HG03097 (cell line): ENCODE results near the gene DCAF11.

Experiments used
- ATAC-seq: cut with Tn5 transposase; IDR thresholded peaks from one replicate; pipeline ENCODE4 v1.9.1; 2021; ENCODE audit not compliant: unreplicated experiment, low FRiP score

DCAF11 gene

GRCh38 chr14:24116128-24116814 is 1.7 kb downstream of the DCAF11 start:
- ATAC-seq, result no peak

DNA sequence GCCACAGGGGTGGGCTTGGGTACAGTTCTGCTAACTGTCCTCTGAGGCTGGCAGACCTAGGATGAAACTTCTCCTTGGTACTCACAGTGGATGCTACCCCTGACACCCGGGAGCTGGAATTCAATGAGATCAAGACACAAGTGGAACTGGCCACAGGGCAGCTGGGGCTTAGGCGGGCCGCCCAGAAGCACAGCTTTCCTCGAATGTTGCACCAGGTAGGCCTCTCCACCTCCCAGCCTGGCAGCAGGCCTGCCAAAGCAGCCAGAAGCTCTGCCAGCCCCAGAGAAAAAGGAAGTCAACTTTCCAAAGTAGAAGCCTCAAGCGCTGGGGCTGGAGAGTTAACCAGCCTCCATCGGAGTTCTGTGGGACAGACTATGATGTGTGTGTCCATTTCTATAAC is 2.6 kb downstream of the DCAF11 start:
- ATAC-seq, result no peak

- ATAC-seq, result no peak
Observed at GRCh38 chr14:24119691-24120090, 5.1 kb downstream of the DCAF11 start.

- no peak for ATAC-seq
Observed at GRCh38 chr14:24121210-24121609, 6.6 kb downstream of the DCAF11 start.

GRCh38 chr14:24122416-24122815 is 7.8 kb downstream of the DCAF11 start:
- ATAC-seq, result no peak

DNA sequence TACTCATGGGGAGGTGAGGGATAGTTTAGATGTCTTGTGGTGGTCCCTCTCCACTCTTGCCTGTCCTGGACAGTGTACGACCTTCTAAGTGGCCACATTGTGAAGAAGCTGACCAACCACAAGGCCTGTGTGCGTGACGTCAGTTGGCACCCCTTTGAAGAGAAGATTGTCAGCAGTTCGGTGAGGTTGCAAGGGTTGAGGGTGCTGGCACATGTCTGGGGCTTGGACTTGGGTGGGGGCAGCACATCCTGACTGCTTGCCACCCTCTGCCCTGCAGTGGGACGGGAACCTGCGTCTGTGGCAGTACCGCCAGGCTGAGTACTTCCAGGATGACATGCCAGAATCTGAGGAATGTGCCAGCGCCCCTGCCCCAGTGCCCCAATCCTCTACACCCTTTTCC is 8.3 kb downstream of the DCAF11 start:
- ATAC-seq, result no peak

GRCh38 chr14:24123424-24124417 is 9.1 kb downstream of the DCAF11 start:
- no peak for ATAC-seq

GRCh38 chr14:24126939-24127338 is 12.4 kb downstream of the DCAF11 start:
- ATAC-seq, result no peak

DNA sequence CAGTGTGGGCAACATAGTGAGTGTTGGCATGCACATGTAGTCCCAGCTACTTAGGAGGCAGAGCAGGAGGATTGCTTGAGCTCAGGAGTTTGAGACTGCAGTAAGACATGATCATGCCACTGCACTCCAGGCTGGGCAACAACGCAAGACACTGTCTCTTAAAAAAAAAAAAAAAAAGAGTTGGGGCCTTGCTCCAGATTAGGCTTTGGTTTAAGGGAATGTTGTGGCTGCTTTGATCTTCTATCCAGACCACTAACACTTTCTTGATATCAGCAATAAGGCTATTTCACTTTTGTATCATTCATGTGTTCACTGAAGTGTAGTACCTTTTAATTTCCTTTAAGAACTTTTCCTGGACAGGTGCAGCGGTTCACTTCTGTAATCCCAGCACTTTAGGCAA is 13.1 kb downstream of the DCAF11 start:
- no peak for ATAC-seq

DNA sequence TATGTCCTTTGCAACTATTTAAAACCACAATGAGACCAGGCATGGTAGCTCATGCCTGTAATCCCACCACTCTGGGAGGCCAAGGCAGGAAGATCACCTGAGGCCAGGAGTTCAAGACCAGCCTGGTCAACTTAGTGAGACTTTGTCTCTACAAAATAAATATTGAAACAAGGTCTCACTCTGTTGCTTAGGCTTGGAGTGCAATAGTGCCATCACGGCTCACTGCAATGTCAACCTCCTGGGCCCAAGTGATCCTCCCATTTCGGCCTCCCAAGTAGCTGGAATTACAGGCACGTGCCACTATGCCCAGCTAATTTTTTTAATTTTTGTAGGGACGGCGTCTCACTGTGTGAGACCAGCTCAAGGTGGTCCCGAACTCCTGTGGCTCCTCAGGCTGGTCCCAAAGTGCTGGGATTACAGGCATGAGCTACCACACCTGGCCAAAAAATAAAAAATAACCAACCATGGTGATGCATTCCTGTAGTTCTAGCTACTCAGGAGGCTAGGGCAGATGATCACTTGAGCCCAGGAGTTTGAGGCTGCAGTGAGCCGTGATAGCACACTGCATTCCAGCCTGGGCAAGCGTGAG is 14.9 kb downstream of the DCAF11 start:
- ATAC-seq, result no peak

- ATAC-seq, result no peak
Observed at GRCh38 chr14:24130380-24130716, 15.8 kb downstream of the DCAF11 start, which contains the start of gene FITM1. FITM1 (plus strand) TSS chr14:24130659; CDS start chr14:24131564, 905 bp downstream.

GRCh38 chr14:24130717-24131548 is 16.4 kb downstream of the DCAF11 start:
- ATAC-seq, result no peak

GRCh38 chr14:24131549-24131966 is 17.0 kb downstream of the DCAF11 start:
- ATAC-seq, result no peak

- no peak for ATAC-seq
Observed at GRCh38 chr14:24132061-24132685, 17.6 kb downstream of the DCAF11 start.

DNA sequence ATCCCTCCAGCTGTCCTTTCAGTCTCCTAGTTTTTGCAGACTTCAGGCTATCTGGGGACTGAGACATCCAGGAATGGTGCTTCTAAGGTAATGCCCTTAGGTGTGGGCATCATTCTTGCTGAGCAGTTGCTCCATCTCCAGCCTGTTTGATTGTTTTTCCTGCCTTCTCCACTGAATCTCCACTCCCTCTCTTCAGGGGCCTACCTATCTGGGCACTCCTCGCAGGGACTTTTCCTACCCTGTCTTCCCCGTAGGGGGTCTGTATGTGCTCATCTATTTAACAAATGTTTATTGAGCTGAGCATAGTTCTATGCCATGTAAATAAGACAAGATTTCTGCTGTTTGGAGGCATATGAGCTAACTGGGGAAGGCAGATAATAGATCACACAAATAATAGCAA is 18.4 kb downstream of the DCAF11 start:
- no peak for ATAC-seq

- ATAC-seq, result no peak
Observed at GRCh38 chr14:24133735-24134134, 19.2 kb downstream of the DCAF11 start.

DNA sequence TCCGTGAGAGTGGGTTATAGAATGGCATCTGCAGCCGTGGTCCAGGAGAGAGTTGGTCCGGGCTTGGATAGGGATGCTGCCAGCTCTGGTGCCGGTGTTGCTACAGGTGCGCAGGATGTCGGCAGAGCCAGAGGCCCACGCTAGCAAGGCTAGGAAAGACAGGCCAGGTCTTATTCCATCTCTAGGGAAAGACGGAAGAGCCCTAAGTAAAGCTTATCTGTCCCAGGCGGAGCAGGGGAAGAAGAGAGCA is 20.9 kb downstream of the DCAF11 start:
- peak; percentile 9 for ATAC-seq

- peak; percentile 74 for ATAC-seq
Observed at GRCh38 chr14:24135834-24136683, 21.5 kb downstream of the DCAF11 start, which contains the start of gene PSME1. PSME1 (plus strand) TSS chr14:24136194; CDS start chr14:24136263, 69 bp downstream.
